ENCODE data around the gene LRRC74A. TPM values are rescaled to one million over a fixed set of nuclear protein-coding genes. Genes with fewer than 3 reads are reported as not detected.
A peak's percentile ranks its signal among the peaks of the same experiment; 100 is the strongest.

LRRC74A gene
- total and polyA plus RNA-seq, 9 of the 15 experiments (the other 6 are each of a cell fraction or from before 2014, with no cell fraction given) = not detected

DNA sequence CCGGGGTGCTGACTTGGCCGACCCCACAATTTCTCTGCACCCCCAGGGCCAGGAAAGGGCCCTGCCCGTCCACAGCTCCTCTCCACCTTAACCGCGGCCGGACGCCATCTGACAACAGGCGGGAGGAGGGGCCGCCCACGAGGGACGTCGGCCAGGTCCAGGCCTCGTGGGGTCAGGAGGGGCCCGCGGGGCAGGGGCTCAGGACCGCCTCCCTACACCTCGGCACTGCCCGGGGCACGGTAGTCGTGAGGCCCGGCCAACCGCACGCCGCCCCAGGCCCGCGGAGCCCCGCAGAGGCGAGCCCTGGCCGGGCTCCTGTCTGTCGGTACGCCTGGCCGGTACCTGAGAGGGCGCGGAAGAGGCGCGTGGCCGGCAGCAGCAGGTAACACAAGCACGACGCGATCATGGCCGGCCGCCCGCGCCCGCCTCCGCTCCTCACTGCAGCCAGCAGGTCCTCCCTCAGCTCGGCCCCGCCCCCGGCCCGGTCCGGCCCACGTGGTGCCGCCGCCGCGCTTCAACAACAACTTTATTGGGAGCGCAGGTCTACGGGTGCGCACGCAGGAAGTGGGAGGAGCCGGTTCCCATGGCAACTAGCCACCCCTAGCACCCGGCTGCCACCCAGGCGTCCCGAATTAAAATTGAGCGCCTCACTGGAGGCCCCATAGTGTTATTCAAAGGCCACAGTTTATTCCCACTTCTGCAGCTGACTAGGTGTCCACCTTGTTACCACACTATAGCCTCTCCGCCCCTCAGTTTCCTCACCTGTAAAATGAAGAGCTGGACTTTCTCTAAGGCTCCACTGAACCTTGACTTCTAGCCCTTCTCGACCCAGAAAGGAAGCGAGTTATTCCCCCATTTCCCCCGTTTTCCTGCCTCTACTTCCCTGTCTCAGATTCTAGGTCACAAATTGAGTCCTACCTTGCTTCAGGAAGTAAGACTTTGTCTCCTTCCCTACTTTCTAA is 13.5 kb upstream of the LRRC74A start, which contains the start of gene ANGEL1 (continued):
- no peak for TF ChIP-seq HMBOX1 (IDR thresholded peaks at IDR 0.05)
- peak; percentile 98 to 99 for TF ChIP-seq MNT (conservative IDR thresholded peaks at IDR 0.05)
- TF ChIP-seq, protein P1, sequence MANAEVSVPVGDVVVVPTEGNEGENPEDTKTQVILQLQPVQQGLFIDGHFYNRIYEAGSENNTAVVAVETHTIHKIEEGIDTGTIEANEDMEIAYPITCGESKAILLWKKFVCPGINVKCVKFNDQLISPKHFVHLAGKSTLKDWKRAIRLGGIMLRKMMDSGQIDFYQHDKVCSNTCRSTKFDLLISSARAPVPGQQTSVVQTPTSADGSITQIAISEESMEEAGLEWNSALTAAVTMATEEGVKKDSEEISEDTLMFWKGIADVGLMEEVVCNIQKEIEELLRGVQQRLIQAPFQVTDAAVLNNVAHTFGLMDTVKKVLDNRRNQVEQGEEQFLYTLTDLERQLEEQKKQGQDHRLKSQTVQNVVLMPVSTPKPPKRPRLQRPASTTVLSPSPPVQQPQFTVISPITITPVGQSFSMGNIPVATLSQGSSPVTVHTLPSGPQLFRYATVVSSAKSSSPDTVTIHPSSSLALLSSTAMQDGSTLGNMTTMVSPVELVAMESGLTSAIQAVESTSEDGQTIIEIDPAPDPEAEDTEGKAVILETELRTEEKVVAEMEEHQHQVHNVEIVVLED (CRISPR knock-in tag; IDR thresholded peaks at IDR 0.05) = peak; percentile 88
- peak; percentile 89 for TF ChIP-seq BMI1 (IDR thresholded peaks at IDR 0.05; ENCODE audit: low read length)
- TF ChIP-seq HMGN3 (IDR thresholded peaks at IDR 0.05; ENCODE audit: borderline replicate concordance, extremely low read depth, insufficient read length, low read depth, low read length) = peak; percentile 73
- no peak for TF ChIP-seq ZNF589 (CRISPR knock-in tag; IDR thresholded peaks at IDR 0.05; ENCODE audit: low read depth)
- TF ChIP-seq ZBTB5 (IDR thresholded peaks at IDR 0.05) = no peak
- TF ChIP-seq MCM3 (IDR thresholded peaks at IDR 0.05) = no peak
- TF ChIP-seq HSF4 (CRISPR knock-in tag; IDR thresholded peaks at IDR 0.05; ENCODE audit: borderline replicate concordance) = no peak
- peak; percentile 39 for TF ChIP-seq SMAD1 (IDR thresholded peaks at IDR 0.05; ENCODE audit: low read depth, low read length, partially characterized antibody)
- TF ChIP-seq GABPB1 (CRISPR knock-in tag; IDR thresholded peaks at IDR 0.05) = peak; percentile 77; the same call in 1 of the 2 replicates
- TF ChIP-seq ZNF23 (CRISPR knock-in tag; IDR thresholded peaks at IDR 0.05) = no peak
- no peak for TF ChIP-seq SREBF1 (IDR thresholded peaks at IDR 0.05; ENCODE audit: borderline replicate concordance, low read depth, low read length)
- TF ChIP-seq ZNF408 (CRISPR knock-in tag; IDR thresholded peaks at IDR 0.05; ENCODE audit: low read depth) = no peak
- TF ChIP-seq, protein P2, sequence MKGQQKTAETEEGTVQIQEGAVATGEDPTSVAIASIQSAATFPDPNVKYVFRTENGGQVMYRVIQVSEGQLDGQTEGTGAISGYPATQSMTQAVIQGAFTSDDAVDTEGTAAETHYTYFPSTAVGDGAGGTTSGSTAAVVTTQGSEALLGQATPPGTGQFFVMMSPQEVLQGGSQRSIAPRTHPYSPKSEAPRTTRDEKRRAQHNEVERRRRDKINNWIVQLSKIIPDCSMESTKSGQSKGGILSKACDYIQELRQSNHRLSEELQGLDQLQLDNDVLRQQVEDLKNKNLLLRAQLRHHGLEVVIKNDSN (CRISPR knock-in tag; IDR thresholded peaks at IDR 0.05) = peak; percentile 96
- TF ChIP-seq THRB (CRISPR knock-in tag; conservative IDR thresholded peaks at IDR 0.05) = no peak
- TF ChIP-seq ATF1 (CRISPR knock-in tag; IDR thresholded peaks at IDR 0.05) = no peak
- TF ChIP-seq ATF1 (tag; IDR thresholded peaks at IDR 0.05) = peak; percentile 82
- TF ChIP-seq KHSRP (IDR thresholded peaks at IDR 0.05) = no peak
- peak; percentile 42; the same call in 1 of the 2 replicates for TF ChIP-seq EP300 (IDR thresholded peaks at IDR 0.05; ENCODE audit: low read length)

Measured in K562 (cell line).